Measurements from ENCODE around the gene ENTHD1. TPM values are rescaled to one million over a fixed set of nuclear protein-coding genes. Genes with fewer than 3 reads are reported as not detected.

Gene ENTHD1, protein sequence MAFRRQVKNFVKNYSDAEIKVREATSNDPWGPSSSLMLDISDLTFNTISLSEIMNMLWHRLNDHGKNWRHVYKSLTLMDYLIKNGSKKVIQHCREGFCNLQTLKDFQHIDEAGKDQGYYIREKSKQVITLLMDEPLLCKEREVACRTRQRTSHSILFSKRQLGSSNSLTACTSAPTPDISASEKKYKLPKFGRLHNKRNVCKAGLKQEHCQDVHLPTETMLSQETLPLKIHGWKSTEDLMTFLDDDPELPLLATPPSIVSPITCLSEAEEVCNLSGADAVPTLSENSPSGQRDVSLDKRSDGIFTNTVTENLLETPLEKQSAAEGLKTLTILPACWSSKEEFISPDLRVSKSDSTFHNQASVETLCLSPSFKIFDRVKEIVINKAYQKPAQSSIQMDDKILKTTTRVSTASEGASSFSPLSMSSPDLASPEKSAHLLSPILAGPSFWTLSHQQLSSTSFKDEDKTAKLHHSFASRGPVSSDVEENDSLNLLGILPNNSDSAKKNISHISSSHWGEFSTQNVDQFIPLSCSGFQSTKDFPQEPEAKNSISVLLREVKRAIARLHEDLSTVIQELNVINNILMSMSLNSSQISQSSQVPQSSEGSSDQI
- not detected for polyA plus RNA-seq (2012; ENCODE audit: insufficient read depth, insufficient read length, low read depth)

- TF ChIP-seq, protein P1, sequence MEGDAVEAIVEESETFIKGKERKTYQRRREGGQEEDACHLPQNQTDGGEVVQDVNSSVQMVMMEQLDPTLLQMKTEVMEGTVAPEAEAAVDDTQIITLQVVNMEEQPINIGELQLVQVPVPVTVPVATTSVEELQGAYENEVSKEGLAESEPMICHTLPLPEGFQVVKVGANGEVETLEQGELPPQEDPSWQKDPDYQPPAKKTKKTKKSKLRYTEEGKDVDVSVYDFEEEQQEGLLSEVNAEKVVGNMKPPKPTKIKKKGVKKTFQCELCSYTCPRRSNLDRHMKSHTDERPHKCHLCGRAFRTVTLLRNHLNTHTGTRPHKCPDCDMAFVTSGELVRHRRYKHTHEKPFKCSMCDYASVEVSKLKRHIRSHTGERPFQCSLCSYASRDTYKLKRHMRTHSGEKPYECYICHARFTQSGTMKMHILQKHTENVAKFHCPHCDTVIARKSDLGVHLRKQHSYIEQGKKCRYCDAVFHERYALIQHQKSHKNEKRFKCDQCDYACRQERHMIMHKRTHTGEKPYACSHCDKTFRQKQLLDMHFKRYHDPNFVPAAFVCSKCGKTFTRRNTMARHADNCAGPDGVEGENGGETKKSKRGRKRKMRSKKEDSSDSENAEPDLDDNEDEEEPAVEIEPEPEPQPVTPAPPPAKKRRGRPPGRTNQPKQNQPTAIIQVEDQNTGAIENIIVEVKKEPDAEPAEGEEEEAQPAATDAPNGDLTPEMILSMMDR (IDR thresholded peaks at IDR 0.05; ENCODE audit: low read depth, low read length): no peak
- no peak for DNase-seq
- no peaks in the 10 kb centered on the region for H3K9me3 ChIP-seq
- no peaks in the 10 kb centered on the region for H3K4me1 ChIP-seq
- no peaks in the 10 kb centered on the region for H3K36me3 ChIP-seq
- no peak within 1 kb of the TSS for H3K4me3 ChIP-seq (ENCODE audit: low read depth, low read length)
- peaks cover 47% of the 10 kb centered on the region for H3K27me3 ChIP-seq
These were observed at the start of gene ENTHD1 for GRCh38 chr22:39893526-39893925. TSS of gene ENTHD1 (minus strand) at chr22:39893760. CDS start at chr22:39887748, 6,012 bp downstream.

DNA sequence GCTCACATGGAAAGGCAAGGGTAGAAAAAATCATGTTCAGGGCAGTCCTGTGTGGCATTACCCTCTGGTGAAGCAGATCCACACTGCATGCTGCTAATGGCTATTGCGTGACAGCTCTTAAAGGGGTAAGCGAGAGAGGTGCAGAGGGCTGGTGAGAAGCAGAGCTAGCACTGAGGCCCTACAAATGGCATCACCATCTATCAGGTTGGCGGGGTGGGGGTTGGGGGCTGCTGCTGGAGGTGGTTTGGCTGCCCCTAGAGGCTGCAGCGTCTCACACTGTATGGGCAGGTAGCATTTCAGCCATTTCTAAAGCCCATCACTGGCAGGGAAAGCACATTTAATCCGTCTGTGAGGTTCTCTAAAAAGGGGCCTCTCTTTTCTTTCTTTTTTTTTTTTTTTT, 49.8 kb upstream of the ENTHD1 start:
- H3K4me3 ChIP-seq (ENCODE audit: low read depth, low read length): no peak overlapping the region
- no peaks in the 10 kb centered on the region; the same call in 1 of the 2 replicates for H3K4me1 ChIP-seq
- TF ChIP-seq, protein P1 (IDR thresholded peaks at IDR 0.05; ENCODE audit: low read depth, low read length): peak; percentile 29; the same call in 1 of the 2 replicates
- peak; percentile 30 for DNase-seq
- no peaks in the 10 kb centered on the region; the same call in 1 of the 2 replicates for H3K27me3 ChIP-seq
- H3K9me3 ChIP-seq: no peaks in the 10 kb centered on the region
- H3K36me3 ChIP-seq: no peaks in the 10 kb centered on the region

DNA sequence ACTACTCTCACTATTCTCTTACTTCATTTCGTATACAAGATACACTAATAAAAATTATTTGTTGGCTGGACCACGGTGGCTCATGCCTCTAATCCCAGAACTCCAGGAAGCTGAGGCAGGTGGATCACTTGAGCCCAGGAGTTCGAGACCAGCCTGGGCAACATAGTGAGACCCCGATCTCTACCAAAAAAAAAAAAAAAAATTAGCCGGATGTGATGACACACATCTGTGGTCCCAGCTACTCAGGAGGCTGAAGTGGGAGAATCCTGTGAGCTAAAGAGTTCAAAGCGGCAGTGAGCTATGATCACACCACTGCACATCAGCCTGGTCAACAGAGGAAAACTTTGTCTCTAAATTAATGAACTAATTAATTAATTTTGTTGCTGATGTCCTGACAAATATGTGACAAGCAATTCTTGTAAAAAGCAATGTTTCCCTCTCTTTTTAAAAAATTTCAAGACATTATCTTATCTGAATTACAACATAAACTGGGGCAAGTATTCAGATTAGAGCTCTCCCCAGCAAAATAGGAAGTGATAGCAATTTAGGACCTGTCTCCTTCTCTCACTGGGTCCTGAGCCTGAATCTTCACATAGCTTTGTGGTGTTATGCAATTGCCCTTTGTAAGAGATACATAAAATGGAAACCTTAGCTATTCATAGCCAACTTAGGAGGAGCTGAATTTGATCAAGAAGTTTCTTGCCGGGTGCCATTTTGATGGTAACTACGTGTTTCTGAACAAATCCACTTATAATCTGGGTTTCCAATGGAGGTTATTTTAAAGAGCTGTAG, 49.1 kb upstream of the ENTHD1 start:
- TF ChIP-seq, protein P1 (IDR thresholded peaks at IDR 0.05; ENCODE audit: low read depth, low read length): no peak
- no peak for DNase-seq
- H3K4me1 ChIP-seq: no peaks in the 10 kb centered on the region; the same call in 1 of the 2 replicates

DNA sequence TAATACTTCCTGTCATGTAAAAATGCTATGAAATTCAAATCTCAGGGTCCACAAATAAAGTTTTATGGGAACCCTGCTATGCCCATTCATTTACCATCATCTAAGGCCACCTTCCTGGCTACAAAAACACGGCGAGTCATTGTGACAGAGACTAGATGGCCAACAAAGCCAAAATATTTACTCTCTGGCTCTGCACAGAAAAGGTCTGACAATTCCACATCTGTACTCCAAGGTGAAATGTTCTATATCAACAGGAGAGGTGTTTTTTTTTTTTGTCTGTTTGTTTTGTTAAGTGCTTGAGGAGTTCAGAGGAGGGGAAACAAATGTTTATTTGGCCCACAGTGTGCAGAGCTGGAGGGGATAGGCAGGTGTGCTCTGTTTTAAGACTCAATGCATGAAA, 48.0 kb upstream of the ENTHD1 start:
- no peak overlapping the region for H3K4me3 ChIP-seq (ENCODE audit: low read depth, low read length)
- H3K9me3 ChIP-seq: no peaks in the 10 kb centered on the region
- H3K36me3 ChIP-seq: no peaks in the 10 kb centered on the region
- TF ChIP-seq, protein P1 (IDR thresholded peaks at IDR 0.05; ENCODE audit: low read depth, low read length): no peak
- no peaks in the 10 kb centered on the region; the same call in 1 of the 2 replicates for H3K4me1 ChIP-seq
- DNase-seq: no peak
- H3K27me3 ChIP-seq: peaks cover 11% of the 10 kb centered on the region

More for the DNA sequence above, 49.1 kb upstream of the ENTHD1 start:
- Histone ChIP-seq H3K9me3 (no peaks in the 10 kb centered on the region), H3K4me3 (ENCODE audit: low read depth, low read length) (no peak overlapping the region), H3K27me3 (peaks cover under 1% of the 10 kb centered on the region; the same call in 1 of the 2 replicates), H3K36me3 (no peaks in the 10 kb centered on the region)

DNA sequence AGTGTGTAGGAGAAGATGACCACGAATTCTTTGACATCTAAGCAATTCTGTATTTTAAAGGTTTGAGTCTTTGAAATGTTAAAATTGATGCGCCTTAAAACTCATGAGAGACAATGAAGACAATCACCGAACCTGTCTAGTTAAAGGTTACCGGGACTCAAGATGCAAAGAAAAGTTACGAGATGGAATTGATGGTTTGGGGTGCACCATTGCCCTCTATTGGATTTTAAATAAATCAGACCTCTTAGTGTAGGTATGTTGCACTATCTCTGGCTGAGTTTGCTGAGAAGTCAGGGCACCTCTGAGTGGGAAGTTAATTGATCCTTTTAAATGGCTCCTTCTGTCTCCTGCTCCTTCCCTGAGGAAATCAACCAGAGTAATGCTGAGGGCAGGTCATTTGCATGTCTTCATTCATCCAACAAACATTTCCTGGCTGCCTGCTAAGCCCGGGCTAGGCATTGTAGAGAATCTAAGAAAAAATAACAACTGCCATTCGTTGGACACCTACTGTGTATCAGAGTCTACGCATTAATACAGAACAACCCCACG, 47.3 kb upstream of the ENTHD1 start:
- TF ChIP-seq, protein P1 (IDR thresholded peaks at IDR 0.05; ENCODE audit: low read depth, low read length): no peak
- Histone ChIP-seq H3K27me3 (peaks cover 17% of the 10 kb centered on the region), H3K36me3 (no peaks in the 10 kb centered on the region), H3K4me1 (no peaks in the 10 kb centered on the region; the same call in 1 of the 2 replicates), H3K9me3 (no peaks in the 10 kb centered on the region), H3K4me3 (ENCODE audit: low read depth, low read length) (no peak overlapping the region)
- no peak for DNase-seq

Measured in BE2C (cell line).